ENCODE results near the gene ANTXR2. TPM values are rescaled to one million over a fixed set of nuclear protein-coding genes. Genes with fewer than 3 reads are reported as not detected.

Gene ANTXR2
- total and polyA plus RNA-seq, 2 of the 13 experiments (the other 11 are each of a cell fraction or from before 2014, with no cell fraction given), result 4.6 to 14.5 TPM

DNA sequence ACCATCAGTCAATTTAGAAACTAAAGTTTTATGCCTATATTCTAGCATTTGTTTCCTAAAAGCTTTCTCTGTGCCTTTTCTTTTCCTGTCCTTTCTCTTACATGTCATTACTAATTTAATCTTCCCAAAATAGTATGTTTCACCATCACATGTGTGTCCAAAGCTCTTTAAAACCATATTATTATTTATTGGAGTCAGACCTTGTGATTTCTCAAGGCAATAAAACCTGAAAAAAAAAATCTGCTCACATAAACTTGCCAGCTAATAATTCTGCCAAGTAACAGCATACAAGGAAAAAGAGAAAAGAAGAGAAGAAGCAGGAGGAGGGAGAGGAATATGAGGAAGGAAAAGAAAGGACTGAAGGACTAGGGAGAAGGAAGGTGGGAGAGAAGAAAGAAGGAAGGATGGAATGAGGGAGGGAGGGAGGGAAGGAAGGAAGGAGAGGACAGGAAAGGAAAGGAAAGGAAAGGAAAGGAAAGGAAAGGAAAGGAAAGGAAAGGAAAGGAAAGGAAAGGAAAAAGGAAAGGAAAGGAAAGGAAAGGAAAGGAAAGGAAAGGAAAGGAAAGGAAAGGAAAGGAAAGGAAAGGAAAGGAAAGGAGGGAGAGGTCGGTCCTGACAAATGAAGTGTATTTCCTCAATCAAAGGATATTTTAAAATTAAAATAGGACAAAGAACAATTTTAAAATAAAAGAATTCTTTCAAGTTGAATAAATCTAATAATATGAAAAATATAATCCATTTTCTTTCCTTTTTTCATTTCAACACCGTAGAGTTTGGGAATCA, 57.4 kb downstream of the ANTXR2 start:
- Histone ChIP-seq H3K9me3 (ENCODE audit: low read length) (no peaks in the 10 kb centered on the region), H3K4me1 (ENCODE audit: insufficient read depth, low read length) (no peaks in the 10 kb centered on the region), H2AFZ (ENCODE audit: low read length) (no peak overlapping the region), H3K27ac (ENCODE audit: extremely low read length, insufficient read depth, low read length) (no peak overlapping the region), H3K36me3 (replicated peaks in 1 of 2; ENCODE audit: control insufficient read depth in 1 of 2, insufficient read depth in 2 of 2, low read length in 2 of 2) (no peaks in the 10 kb centered on the region), H3K27me3 (ENCODE audit: control insufficient read depth in 1 of 2, insufficient read depth in 2 of 2, low read length in 2 of 2) (no peaks in the 10 kb centered on the region), H3K79me2 (ENCODE audit: insufficient read depth, low read length) (no peaks in the 10 kb centered on the region), H3K9ac (ENCODE audit: insufficient read depth, low read depth, low read length) (no peak overlapping the region), H4K20me1 (ENCODE audit: insufficient read depth, low read length) (no peaks in the 10 kb centered on the region), H3K4me3 (replicated peaks in 1 of 3; ENCODE audit: insufficient read depth in 1 of 3, low read depth in 2 of 3, low read length in 3 of 3) (no peak overlapping the region), H3K4me2 (ENCODE audit: low read depth, low read length) (no peak overlapping the region)
- intact Hi-C loops (cut with micrococcal nuclease; ENCODE audit: unreplicated experiment), result no loop called here
- in situ Hi-C loops (cut with HindIII; ENCODE audit: extremely low pct_ligation_motif_present, low pct_unique_long_range_greater_than_20kb), result no loop called here
- TF ChIP-seq FOXM1 (CRISPR knock-in tag; IDR thresholded peaks at IDR 0.05) (no peak), ZBTB4 (CRISPR knock-in tag; IDR thresholded peaks at IDR 0.05; ENCODE audit: borderline replicate concordance) (no peak), SRSF9 (IDR thresholded peaks at IDR 0.05; ENCODE audit: borderline replicate concordance, insufficient read depth, low read depth, low read length, poor library complexity, severe bottlenecking) (peak; percentile 93), HNRNPK (IDR thresholded peaks at IDR 0.05; ENCODE audit: low read depth, low read length, poor library complexity, severe bottlenecking) (peak; percentile 62)
- FAIRE-seq (no peak), ATAC-seq (no peak), DNase-seq (ENCODE audit: low spot score) (no peak)
- WGBS (ENCODE audit: low lambda C conversion rate), result 96% methylated on average over 2 of the region's 2 CpGs
- ChIA-PET POLR2A (no interaction called here), CTCF (ENCODE audit: low intra/inter-chr PET ratio, low total read pairs) (no interaction called here)
- no TSS peak for BruUV-seq (replicated peaks)

Data from HepG2 (cell line).